Suprapubic skin (tissue), 4 donors: ENCODE results near the gene DDR2.

Source experiments
- EP300 ChIP-seq: sonication (generic); formaldehyde crosslinking; IDR thresholded peaks from one replicate; pipeline ENCODE4 v1.6.1; 2017; ENCODE audit warnings: antibody characterized with exemption
- POLR2A ChIP-seq, 2 donors: fragments of 450-650 bp; IDR thresholded peaks; one replicate each; pipeline ENCODE4 v1.6.1; 2017; ENCODE audit warnings: antibody characterized with exemption in 2 of 2, mild to moderate bottlenecking in 2 of 2, moderate library complexity in 2 of 2
- POLR2AphosphoS5 ChIP-seq, 3 donors: sonication (generic); formaldehyde crosslinking; IDR thresholded peaks; one replicate each; pipeline ENCODE4 v1.6.1; 2017; ENCODE audit warnings: antibody characterized with exemption in 3 of 3
- TF ChIP-seq, protein P1 (sequence below), 2 donors: fragments of 200-600 bp in 1 of 2; fragments of 450-650 bp in 1 of 2; sonication (generic) in 1 of 2; IDR thresholded peaks; one replicate each; pipeline ENCODE4 v1.5.1; 2016 to 2019; ENCODE audit warnings: antibody characterized with exemption in 2 of 2, mild to moderate bottlenecking in 1 of 2, moderate library complexity in 1 of 2

DNA sequence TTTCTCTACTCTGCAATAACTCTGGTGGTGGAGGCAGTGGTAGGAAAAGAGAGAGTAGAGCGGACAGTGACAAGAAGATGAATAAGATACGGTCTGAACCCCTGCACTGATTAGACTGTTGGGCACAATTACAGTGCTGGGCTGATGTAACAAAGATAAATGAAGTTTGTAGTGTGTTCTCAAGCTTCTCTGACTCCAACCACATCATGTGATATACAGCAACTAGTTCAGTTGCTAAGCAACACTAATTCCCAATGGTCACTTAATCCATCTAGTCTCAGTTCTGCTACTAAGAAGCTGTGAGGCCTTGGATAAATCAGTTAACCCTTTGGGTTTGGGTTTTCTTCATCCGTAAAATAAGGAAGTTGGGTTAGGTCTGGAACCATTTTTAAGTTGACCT lies 17.3 kb downstream of the DDR2 start:
- TF ChIP-seq, protein P1, sequence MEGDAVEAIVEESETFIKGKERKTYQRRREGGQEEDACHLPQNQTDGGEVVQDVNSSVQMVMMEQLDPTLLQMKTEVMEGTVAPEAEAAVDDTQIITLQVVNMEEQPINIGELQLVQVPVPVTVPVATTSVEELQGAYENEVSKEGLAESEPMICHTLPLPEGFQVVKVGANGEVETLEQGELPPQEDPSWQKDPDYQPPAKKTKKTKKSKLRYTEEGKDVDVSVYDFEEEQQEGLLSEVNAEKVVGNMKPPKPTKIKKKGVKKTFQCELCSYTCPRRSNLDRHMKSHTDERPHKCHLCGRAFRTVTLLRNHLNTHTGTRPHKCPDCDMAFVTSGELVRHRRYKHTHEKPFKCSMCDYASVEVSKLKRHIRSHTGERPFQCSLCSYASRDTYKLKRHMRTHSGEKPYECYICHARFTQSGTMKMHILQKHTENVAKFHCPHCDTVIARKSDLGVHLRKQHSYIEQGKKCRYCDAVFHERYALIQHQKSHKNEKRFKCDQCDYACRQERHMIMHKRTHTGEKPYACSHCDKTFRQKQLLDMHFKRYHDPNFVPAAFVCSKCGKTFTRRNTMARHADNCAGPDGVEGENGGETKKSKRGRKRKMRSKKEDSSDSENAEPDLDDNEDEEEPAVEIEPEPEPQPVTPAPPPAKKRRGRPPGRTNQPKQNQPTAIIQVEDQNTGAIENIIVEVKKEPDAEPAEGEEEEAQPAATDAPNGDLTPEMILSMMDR (IDR thresholded peaks at IDR 0.05): no peak
- no peak for TF ChIP-seq POLR2AphosphoS5 (IDR thresholded peaks at IDR 0.05)
- TF ChIP-seq POLR2A (IDR thresholded peaks at IDR 0.05): no peak
- no peak for TF ChIP-seq EP300
